Lower leg skin (tissue), 4 donors: ENCODE measurements around the gene BTBD7. TPM values are rescaled to one million over a fixed set of nuclear protein-coding genes. Genes with fewer than 3 reads are reported as not detected.

Experiments used
- DNase-seq, 2 donors: peaks; one replicate each; pipeline ENCODE4 v3.0.0-alpha.2; 2019; ENCODE audit warnings: low spot score in 2 of 2
- H3K4me3 ChIP-seq: fragments of 200-600 bp; sonication (generic); 2 replicates; pipeline ENCODE4 v1.5.1; 2017; ENCODE audit warnings: mild to moderate bottlenecking, low read depth; ENCODE audit not compliant: poor library complexity, severe bottlenecking
- POLR2A ChIP-seq, 2 donors: fragments of 450-650 bp; IDR thresholded peaks; one replicate each; pipeline ENCODE4 v1.6.1; 2016 to 2017; ENCODE audit warnings: antibody characterized with exemption in 2 of 2, mild to moderate bottlenecking in 1 of 2, moderate library complexity in 1 of 2
- WGBS, 2 donors: methylation state at CpG; one replicate each; pipeline ENCODE4 v1.1.5; 2018; 5-methylcytosine and 5-hydroxymethylcytosine counted together
- intact Hi-C: fragments of 100-400 bp; cut with DNase I; formaldehyde crosslinking; loops from one replicate; pipeline ENCODE4 v1.15.0; 2023; ENCODE audit warnings: low total_unique reads
- total RNA-seq, 4 donors: library from RNA; depleted of rRNA; stranded (reverse); fragments of >200 nt; gene quantifications; one replicate each; pipeline ENCODE4 v1.1.0, GENCODE V29; 2016
- TF ChIP-seq, protein P1 (sequence below), 3 donors: fragments of 450-650 bp; IDR thresholded peaks; one replicate each; pipeline ENCODE4 v1.5.1; 2016; ENCODE audit warnings: antibody characterized with exemption in 3 of 3, mild to moderate bottlenecking in 3 of 3, moderate library complexity in 2 of 3

The BTBD7 gene
- total RNA-seq, 4 donors from 2014 or later = 19.7 to 114 (median 25.7) TPM

DNA sequence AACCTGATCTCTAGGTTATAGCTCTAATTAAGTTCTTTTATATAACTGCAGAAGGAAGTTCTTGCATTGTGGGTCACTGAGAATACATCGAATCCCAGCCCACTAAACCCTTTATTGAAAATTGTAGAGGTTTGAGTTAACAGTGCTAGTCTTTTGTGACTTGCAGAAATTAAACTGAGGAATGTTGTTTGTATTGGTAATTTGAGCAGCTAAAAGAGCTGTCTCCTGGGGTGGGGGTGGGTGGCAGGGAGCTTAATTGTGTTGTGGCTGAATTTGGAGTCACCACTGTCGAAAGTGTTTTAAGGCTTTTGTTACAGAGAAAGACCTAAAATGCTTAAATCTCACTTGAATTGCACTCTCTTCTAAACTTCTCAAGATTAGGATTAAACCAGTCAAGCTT, 11.0 kb upstream of the BTBD7 start:
- intact Hi-C loops = no loop called here
- DNase-seq = no peak
- no peak overlapping the region for H3K4me3 ChIP-seq
- no peak for TF ChIP-seq POLR2A (IDR thresholded peaks at IDR 0.05)
- TF ChIP-seq, protein P1, sequence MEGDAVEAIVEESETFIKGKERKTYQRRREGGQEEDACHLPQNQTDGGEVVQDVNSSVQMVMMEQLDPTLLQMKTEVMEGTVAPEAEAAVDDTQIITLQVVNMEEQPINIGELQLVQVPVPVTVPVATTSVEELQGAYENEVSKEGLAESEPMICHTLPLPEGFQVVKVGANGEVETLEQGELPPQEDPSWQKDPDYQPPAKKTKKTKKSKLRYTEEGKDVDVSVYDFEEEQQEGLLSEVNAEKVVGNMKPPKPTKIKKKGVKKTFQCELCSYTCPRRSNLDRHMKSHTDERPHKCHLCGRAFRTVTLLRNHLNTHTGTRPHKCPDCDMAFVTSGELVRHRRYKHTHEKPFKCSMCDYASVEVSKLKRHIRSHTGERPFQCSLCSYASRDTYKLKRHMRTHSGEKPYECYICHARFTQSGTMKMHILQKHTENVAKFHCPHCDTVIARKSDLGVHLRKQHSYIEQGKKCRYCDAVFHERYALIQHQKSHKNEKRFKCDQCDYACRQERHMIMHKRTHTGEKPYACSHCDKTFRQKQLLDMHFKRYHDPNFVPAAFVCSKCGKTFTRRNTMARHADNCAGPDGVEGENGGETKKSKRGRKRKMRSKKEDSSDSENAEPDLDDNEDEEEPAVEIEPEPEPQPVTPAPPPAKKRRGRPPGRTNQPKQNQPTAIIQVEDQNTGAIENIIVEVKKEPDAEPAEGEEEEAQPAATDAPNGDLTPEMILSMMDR (IDR thresholded peaks at IDR 0.05) = no peak
- 64 to 67% methylated on average over 2 of the region's 2 CpGs for WGBS, 2 donors

DNA sequence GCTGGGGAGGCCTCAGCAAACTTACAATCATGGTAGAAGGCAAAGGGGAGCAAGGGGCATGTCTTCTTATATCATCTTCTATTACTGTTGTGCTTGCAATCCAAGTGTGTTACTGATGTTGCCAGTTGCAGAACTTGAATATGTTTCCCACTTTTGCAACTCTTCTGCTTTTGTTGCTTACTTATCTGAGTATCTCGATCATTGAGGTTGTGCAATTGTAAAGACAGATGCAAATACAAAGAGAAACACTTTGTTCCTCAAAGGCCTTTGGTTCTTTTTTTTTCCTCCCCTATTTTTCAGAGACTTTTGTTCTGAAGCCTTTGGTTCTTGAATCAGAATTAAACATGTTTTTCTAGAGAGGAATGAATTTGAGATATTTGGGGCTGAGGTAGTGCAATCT, 10.4 kb upstream of the BTBD7 start:
- intact Hi-C loops = no loop called here
- 63 to 72% methylated on average over 1 of the region's 1 CpG for WGBS, 2 donors

DNA sequence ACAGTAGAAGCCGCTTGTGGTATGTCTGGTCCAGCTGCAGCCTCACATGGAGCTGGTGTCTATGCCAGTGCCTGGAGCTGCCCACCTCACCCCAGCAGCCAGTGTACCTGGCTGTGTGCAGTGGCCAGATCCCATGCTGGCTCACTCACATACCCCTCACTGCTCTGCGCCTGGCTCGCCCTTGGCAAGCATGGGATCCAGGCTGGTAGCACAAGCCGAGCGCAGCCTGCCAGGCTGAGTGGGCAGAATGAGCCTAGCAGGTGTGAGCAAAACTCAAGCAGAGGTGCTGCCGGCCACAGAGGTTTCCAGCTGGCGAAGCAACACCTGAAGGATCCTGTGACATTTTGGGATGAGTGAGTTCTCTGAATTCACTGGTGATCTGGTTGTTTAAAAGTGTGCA, 5.0 kb upstream of the BTBD7 start:
- DNase-seq = no peak
- intact Hi-C loops = no loop called here
- no peak overlapping the region for H3K4me3 ChIP-seq
- TF ChIP-seq POLR2A (IDR thresholded peaks at IDR 0.05) = no peak
- TF ChIP-seq, protein P1 (IDR thresholded peaks at IDR 0.05) = no peak
- WGBS, 2 donors = 95 to 97% methylated on average over 7 of the region's 7 CpGs

More for the DNA sequence above, 10.4 kb upstream of the BTBD7 start:
- no peak for DNase-seq
- TF ChIP-seq, protein P1 (IDR thresholded peaks at IDR 0.05) = no peak
- no peak for TF ChIP-seq POLR2A (IDR thresholded peaks at IDR 0.05)
- no peak overlapping the region for H3K4me3 ChIP-seq

DNA sequence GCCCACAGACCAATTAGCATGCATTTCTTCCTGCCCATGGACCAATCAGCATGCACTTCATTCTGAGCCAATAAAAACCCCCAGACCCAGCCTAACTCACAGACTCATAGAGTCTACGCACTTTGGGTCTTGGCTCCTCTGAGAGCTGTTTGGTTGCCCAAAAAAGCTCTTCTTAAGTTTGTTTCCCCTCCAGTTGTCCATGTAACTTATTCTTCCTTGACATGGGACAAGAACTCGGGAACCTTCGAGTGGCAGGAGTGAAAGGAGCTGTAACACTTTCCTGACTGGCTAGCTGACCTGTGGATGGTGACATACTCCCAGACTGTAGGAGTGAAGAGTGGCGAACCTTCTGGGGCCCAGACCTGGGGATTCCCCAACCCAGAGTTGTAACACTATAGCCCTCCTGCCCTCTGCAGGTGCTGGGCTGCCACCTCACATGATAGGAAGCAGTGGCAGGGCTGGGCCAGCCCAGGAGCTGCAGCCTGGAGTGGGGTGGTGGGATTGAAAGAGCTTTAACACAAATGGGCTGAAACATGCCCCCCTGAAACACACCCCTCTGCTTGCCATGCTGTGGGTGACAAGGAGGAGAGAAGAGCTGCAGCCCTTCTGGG, 4.4 kb upstream of the BTBD7 start:
- intact Hi-C loops = no loop called here
- no peak overlapping the region for H3K4me3 ChIP-seq
- 92 to 94% methylated on average over 4 of the region's 4 CpGs for WGBS, 2 donors
- no peak for TF ChIP-seq POLR2A (IDR thresholded peaks at IDR 0.05)
- TF ChIP-seq, protein P1 (IDR thresholded peaks at IDR 0.05) = no peak
- DNase-seq = no peak

DNA sequence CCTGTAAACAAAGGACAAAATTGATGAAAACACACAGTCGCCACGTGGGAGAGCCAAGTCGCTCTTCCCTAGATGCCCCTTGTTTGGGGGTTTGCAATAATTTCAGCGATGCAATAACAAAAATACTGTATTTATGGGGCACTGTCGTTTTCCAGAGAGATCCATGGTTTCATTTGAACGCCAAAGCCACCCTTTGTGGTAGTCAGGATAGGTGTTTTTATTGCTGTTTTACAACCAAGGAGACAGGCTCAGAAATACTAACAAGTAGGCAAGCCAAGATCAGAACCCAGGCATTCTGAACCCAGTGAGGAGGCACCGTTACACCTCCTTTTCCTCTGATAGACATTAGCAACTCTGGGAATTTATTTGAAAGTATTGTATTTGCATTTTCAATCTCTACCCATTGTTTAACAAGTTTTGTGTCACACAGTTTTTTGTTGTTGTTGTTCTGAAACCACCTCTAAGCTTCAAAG, 831 bp upstream of the BTBD7 start:
- intact Hi-C loops = no loop called here
- no peak for TF ChIP-seq POLR2A (IDR thresholded peaks at IDR 0.05)
- TF ChIP-seq, protein P1 (IDR thresholded peaks at IDR 0.05) = no peak
- WGBS, 2 donors = 4 to 12% methylated on average over 7 of the region's 7 CpGs
- DNase-seq = no peak
- peak overlapping the region; percentile 79 for H3K4me3 ChIP-seq

DNA sequence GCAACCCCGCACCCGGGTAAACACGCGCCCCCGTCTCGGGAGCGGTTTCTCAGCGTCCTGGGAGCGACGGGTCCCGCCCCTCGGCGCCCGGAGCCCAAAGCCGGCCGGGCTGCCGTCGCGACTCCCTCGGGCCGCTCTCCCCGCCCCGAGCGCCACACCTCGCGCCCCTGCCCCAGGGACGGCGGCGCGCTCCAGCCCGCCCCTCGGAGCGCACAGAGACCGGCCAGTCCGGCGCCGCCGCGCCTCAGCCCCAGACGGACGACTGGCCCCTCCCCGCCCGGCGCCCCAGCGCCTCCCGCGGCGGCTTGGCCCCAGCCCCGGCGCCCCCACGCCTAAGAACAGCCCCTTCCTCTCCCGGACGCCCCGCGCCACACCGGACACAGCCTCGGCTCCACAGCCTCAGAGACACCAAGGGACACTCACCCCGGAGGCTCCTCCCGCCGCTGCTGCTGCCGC, 411 bp downstream of the BTBD7 start:
- WGBS, 2 donors = 0% methylated on average over 9 to 40 of the region's 61 CpGs
- TF ChIP-seq, protein P1 (IDR thresholded peaks at IDR 0.05) = no peak
- TF ChIP-seq POLR2A (IDR thresholded peaks at IDR 0.05) = no peak
- intact Hi-C loops = no loop called here
- peak overlapping the region; percentile 79 for H3K4me3 ChIP-seq
- DNase-seq = peak; percentile 19 to 88
